Measurements from ENCODE around the gene CACNA1G. TPM values are rescaled to one million over a fixed set of nuclear protein-coding genes. Genes with fewer than 3 reads are reported as not detected.

Gene CACNA1G
- total RNA-seq, 6 donors from 2014 or later: under 0.01 to 0.37 (median 0.11) TPM; not detected in 2

- Histone ChIP-seq H3K9me3 (no peaks in the 10 kb centered on the region), H3K4me3 (no peak overlapping the region), H3K36me3 (no peaks in the 10 kb centered on the region), H3K27me3 (peaks cover 0 to 30% (median 18%) of the 10 kb centered on the region in 4 donors), H3K4me1 (peaks cover 16 to 32% (median 16%) of the 10 kb centered on the region in 4 donors), H3K27ac (no peak overlapping the region)
- TF ChIP-seq CTCF (IDR thresholded peaks at IDR 0.05): no peak
- 29 to 40% methylated on average over 7 to 10 of the region's 10 CpGs for WGBS, 2 donors
- DNase-seq (no peak), ATAC-seq (ENCODE audit: low FRiP score in 2 of 2) (no peak)
These were observed 5.2 kb downstream of the CACNA1G start for GRCh38 chr17:50565402-50566350.

- H3K27ac ChIP-seq: no peak overlapping the region
- WGBS, 2 donors: 27 to 31% methylated on average over 2 of the region's 2 CpGs
- peaks cover 3 to 19% (median 5%) of the 10 kb centered on the region in 4 donors for H3K4me1 ChIP-seq
- no peaks in the 10 kb centered on the region for H3K36me3 ChIP-seq
- H3K4me3 ChIP-seq: no peak overlapping the region
- peaks cover 0 to 18% (median 6%) of the 10 kb centered on the region in 4 donors for H3K27me3 ChIP-seq
- ATAC-seq (ENCODE audit: low FRiP score in 2 of 2) (no peak), DNase-seq (no peak)
- no peak for TF ChIP-seq EP300 (IDR thresholded peaks at IDR 0.05)
- TF ChIP-seq CTCF (IDR thresholded peaks at IDR 0.05): no peak
- no peak for TF ChIP-seq POLR2AphosphoS5 (IDR thresholded peaks at IDR 0.05)
- TF ChIP-seq POLR2A (IDR thresholded peaks at IDR 0.05): no peak
- no peaks in the 10 kb centered on the region for H3K9me3 ChIP-seq
These were observed 6.4 kb downstream of the CACNA1G start for GRCh38 chr17:50566886-50567285.

- Histone ChIP-seq H3K36me3 (no peaks in the 10 kb centered on the region), H3K27ac (no peak overlapping the region), H3K4me1 (peaks cover 0 to 13% (median 0%) of the 10 kb centered on the region in 4 donors), H3K27me3 (peaks cover 0 to 3% (median 0%) of the 10 kb centered on the region in 4 donors), H3K4me3 (no peak overlapping the region), H3K9me3 (no peaks in the 10 kb centered on the region)
- DNase-seq (no peak), ATAC-seq (ENCODE audit: low FRiP score in 2 of 2) (no peak)
- 86 to 98% methylated on average over 7 of the region's 12 CpGs for WGBS, 2 donors
- TF ChIP-seq EP300 (IDR thresholded peaks at IDR 0.05) (no peak), CTCF (IDR thresholded peaks at IDR 0.05) (no peak), POLR2A (IDR thresholded peaks at IDR 0.05) (no peak), POLR2AphosphoS5 (IDR thresholded peaks at IDR 0.05) (no peak)
These were observed 8.1 kb downstream of the CACNA1G start for GRCh38 chr17:50568659-50569058.

- ATAC-seq (ENCODE audit: low FRiP score in 2 of 2) (no peak), DNase-seq (no peak)
- no peaks in the 10 kb centered on the region for H3K36me3 ChIP-seq
- WGBS, 2 donors: 95 to 100% methylated on average over 5 to 7 of the region's 7 CpGs
- H3K9me3 ChIP-seq: no peaks in the 10 kb centered on the region
- H3K27me3 ChIP-seq: peaks cover 0 to 3% (median 0%) of the 10 kb centered on the region in 4 donors
- no peak overlapping the region for H3K27ac ChIP-seq
- no peak for TF ChIP-seq POLR2AphosphoS5 (IDR thresholded peaks at IDR 0.05)
- no peak overlapping the region for H3K4me3 ChIP-seq
- H3K4me1 ChIP-seq: peaks cover 0 to 10% (median 0%) of the 10 kb centered on the region in 4 donors
These were observed 9.1 kb downstream of the CACNA1G start for GRCh38 chr17:50569592-50569991.

- ATAC-seq (ENCODE audit: low FRiP score in 2 of 2): no peak
- WGBS, 2 donors: 89 to 95% methylated on average over 8 of the region's 8 CpGs
- no peak for TF ChIP-seq EP300 (IDR thresholded peaks at IDR 0.05)
- TF ChIP-seq CTCF (IDR thresholded peaks at IDR 0.05): no peak
- TF ChIP-seq POLR2A (IDR thresholded peaks at IDR 0.05): no peak
- no peak for TF ChIP-seq POLR2AphosphoS5 (IDR thresholded peaks at IDR 0.05)
- H3K9me3 ChIP-seq: no peaks in the 10 kb centered on the region
- H3K4me3 ChIP-seq: no peak overlapping the region
- H3K27ac ChIP-seq: no peak overlapping the region
- DNase-seq: no peak
- no peaks in the 10 kb centered on the region for H3K36me3 ChIP-seq
- peaks cover 0 to 3% (median 0%) of the 10 kb centered on the region in 4 donors for H3K27me3 ChIP-seq
- peaks cover 0 to 6% (median 0%) of the 10 kb centered on the region in 4 donors for H3K4me1 ChIP-seq
These were observed 9.5 kb downstream of the CACNA1G start for GRCh38 chr17:50570032-50570431.
